ENCODE data around the gene PNKD.
"Not testable (repeated sequence)": the region's sequence is repeated elsewhere in the genome, so short reads cannot be mapped to it uniquely, and the experiment has no call there.

PNKD gene

DNA sequence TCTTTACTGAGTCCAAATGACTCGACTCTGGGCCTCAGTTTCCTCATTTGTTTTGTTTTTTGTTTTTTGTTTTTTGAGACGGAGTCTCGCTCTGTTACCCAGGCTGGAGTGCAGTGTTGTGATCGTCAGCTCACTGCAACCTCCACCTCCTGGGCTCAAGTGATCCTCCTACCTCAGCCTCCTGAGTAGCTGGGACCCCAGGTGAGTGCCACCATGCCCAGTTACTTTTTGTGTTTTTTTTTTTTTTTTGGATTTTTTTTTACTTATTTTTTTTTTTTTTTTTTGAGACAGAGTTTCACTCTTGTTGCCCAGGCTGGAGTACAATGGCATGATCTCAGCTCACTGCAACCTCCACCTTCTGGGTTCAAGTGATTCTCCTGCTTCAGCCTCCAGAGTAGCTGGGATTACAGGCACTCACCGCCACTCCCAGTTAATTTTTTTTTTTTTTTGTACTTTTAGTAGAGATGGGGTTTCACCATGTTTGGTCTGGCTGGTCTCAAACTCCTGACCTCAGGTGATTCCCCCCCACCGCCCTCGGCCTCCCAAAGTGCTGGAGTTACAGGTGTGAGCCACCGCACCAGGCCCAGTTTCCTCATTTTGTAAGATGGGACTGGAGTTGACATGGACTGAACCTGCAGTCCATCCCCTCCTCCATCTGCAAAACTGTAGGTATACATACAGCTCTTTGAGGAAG, 3.0 kb downstream of the PNKD start:
- not testable (repeated sequence) for DNase-seq (ENCODE audit: low read depth)

DNA sequence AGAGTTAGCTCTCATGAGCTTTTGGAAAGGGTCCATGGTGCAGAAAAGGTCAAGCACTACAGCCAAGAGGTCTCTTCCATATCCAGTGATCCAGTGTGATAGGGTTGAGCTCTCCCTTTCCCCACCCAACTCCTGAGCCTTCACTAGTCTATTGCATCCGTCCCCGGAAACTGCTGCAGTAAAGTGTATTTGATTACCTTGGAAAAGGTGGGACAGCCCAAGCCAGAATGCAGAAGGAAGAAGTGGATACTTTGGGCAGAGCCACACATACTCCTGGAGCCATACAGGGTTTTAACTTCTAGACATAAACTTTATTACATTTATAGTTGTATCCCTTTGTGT, 3.6 kb downstream of the PNKD start:
- no peak for DNase-seq (ENCODE audit: low read depth)

DNA sequence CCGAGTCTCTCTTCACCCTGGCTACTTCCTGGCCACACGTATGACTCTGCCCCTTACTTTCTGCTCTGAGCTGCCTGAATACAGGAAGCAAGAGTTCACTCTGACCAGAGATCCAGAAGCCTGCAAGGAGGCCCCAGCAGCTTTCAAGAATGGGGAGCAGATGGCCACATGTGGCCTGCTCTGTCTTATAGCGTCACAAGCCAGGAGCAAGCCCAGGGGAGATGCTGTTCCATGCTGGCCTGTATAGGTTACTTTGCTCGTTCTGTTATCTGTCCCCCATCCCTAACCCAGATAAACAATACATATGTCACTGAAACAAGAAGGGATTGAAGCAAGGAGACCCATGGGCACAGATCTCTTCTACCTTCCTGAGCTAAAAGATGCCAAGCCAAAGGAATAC, 4.3 kb downstream of the PNKD start:
- no peak for DNase-seq (ENCODE audit: low read depth)

DNA sequence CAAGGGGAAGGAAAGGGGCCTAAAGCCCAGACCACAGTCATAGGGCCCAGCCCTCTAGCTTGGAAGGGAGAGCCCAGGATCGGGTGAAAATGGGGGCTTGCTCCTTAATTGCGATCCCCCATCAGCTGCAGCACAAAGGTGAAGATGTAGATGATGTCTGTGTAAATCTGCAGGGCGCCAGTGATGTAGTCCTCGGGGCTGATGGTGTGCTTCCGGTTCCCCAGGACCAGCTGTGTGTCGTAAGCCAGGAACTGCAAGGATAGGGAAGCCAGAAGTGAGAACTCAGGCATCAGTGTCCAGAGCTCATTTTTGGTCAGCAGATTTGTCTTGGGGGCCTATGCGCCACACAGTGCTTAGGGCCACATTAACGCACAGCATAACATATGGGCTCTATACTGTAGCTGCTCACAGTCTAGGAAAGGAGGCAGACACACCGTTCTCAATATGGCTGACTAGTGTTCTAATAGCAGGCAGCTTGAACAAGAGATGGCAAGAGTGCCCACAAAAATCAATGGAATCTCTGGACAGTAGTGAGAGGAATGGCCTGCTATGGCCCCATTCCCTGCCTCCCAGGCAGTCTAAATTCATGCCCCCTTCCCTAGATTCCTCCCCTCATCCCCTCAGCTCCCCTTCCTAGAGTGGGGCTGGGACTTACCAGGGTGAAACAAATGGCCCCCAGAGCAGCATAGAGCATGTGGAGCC, 5.2 kb downstream of the PNKD start:
- no peak for DNase-seq (ENCODE audit: low read depth)

DNA sequence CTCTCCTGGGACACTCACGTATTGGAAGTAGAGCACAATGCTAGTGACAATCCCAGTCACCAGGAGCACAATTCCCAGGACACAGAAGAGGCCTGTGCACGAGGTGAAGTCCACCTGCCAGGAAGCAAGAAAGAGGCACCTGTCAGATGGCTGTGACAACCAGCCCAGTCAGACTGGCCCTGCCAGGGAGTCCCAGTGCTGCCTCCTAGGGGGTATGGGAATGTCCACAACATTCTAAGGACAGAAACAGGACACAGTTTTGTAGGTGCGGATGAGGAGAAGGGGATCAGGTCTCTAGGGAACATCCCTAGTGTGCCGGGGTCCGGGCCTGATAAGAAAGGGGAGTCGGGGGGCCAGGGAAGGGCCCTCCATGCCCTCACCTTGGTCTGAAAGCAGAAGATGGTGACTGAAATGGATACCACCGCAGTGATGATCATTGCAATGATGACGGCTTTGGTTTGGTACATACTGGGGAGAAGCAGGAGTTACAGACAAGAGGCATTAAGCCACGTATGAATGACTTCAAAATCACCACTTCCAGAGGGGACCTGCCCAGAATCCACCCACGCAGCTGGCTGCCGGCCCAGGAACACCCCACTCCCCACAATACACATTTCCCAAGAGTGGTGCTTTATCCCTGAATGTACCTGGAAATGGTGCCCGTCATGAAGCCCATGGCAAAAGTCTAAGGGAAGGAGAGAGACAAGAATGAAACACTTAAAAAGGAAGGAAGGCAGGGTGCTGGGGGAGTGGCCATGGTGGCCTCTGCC, 6.9 kb downstream of the PNKD start:
- no peak for DNase-seq (ENCODE audit: low read depth)

DNA sequence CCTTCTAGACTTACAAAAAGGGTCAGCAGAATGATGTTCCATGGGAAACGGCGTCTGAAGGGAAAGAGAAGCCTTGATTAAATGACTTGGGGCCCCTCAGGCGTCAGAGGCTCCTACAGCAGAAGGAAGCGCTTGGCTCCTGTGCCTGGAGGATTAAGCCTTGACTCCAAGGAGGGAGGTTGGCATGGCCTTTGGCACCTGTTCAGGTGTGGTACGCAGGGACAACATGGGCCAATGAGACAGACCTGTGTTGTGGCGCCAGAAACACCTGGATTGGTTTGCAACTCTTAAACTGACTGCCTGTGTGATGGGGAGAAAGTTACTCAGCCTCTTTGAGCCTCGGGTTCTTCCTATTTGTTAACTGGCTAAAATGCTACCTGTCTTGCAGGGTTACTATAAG, 7.6 kb downstream of the PNKD start:
- DNase-seq (ENCODE audit: low read depth) = no peak

DNA sequence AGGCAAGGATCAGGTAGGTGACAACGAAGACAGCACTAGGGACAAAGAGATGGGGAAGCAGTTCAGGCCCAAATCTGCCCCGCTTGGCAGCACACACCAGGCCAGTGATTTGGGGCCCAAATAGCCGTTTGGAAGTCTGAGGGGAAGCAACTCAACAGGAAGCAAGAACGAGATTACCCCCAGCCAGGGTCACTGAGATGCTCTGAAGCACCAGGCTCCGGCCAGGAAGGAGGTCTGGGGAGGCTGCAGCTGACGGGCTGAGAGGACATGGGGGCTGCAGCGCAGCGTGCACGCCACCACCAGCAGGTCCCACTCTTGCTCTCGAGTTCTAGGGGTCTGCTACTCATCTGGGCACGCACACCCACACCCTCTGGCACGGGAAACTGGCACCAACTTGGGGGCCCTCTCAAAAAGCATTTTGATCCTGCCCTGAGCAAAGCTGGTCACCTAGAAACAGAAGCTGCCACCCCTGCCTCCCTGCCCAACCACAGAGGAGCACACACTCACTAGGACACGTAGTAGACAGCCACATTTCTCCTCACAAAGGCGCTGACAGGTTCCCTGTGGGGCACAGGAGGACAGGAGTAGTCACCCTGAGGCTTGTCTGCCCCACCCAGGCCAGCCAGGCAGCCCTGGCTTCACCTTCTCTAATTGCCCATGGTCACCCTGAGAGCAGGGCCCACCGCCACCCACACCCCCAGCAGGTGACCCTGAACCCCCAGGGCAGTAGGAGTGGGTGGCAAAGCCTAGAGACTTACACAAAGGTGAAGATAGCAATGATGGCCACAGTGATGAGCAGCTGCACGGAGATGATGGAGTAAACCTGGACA, 8.4 kb downstream of the PNKD start:
- DNase-seq (ENCODE audit: low read depth) = no peak

DNA sequence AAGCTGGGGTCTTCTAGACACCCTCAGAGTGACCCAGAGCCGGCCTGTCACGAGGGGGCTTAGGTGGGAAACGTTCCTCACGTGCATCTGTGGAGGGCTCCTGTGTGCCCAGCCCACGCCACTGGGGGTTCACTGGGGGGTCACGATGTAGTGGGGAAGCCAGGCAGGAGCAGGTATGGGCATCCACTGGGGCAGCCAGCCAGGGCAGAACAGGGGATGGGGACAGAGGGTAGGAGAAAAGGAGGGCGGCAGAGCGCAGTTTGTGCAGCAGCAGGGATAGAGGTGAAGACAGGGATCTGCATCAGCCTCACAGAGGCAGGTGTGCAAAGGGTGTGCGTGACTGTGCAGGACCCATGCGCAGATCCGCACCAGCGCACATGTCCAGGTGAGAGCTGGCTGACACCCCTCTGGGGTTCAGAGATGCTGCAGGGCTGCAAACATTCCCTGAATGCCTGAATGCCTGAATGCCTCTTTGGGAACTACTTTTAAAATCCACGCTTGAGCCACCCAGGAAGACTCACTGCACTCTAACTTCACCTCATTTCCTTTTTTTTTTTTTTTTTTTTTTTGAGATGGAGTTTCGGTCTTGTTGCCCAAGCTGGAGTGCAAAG, 10.0 kb downstream of the PNKD start:
- DNase-seq (ENCODE audit: low read depth) = no peak

DNA sequence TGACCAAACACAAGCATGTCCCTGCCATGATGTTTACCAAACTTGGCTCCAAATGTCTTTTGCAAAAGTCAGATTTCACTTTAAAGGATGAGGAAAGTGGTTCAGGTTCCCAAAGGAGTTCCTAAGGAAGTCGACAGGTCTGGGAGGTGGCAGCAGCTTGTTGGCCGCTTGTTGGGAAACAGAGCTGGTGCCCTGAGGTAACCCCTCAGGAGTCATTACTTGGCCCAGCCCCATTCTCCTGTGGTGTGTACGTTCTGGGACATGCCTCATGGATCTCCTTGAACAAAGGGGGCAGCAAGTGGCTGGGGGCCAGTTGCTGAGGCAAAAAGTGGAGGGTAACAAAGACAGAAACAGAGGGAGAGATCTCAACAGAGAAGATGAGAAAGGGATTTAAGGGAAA, 11.1 kb downstream of the PNKD start:
- DNase-seq (ENCODE audit: low read depth) = no peak

DNA sequence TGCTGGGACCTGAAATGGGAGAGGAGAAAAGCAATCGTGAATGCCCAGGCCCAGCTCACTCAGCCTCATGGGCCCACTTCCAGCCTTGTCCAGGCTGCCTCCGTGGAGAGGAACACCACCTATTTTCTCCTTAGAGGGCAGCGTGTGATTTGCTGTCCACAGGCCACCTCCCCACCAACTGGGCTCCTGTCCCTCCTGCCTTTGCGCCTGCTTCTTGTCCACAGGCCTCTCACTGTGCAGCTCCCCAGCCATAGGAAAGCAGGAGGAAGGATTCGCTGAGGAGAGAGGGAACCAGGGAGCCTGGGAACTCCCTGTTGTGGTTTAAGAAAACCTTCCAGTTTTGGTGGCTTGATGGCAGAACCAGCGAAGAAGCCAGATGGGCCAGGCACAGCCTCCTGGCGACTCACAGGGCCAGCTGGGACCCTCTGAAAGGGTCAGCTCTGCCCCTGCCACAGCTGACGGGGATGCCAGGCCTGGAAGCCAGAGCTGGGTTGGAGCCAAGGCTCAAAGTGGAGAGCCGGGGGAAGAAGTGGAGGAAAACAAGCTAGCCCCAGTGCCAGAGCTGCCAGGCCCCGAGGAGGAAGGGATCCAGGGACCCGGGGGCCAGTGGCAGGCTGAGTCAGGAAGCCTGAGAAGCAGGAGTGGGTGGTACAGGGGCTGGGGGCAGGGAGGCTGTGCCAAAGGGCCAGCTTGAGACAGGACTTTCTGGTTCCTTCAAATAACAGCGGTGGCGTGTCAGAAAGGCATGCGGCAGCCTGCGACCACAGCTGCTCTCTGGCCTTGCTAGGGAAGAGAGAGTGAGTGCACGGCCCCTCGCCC, 12.1 kb downstream of the PNKD start:
- no peak for DNase-seq (ENCODE audit: low read depth)

DNA sequence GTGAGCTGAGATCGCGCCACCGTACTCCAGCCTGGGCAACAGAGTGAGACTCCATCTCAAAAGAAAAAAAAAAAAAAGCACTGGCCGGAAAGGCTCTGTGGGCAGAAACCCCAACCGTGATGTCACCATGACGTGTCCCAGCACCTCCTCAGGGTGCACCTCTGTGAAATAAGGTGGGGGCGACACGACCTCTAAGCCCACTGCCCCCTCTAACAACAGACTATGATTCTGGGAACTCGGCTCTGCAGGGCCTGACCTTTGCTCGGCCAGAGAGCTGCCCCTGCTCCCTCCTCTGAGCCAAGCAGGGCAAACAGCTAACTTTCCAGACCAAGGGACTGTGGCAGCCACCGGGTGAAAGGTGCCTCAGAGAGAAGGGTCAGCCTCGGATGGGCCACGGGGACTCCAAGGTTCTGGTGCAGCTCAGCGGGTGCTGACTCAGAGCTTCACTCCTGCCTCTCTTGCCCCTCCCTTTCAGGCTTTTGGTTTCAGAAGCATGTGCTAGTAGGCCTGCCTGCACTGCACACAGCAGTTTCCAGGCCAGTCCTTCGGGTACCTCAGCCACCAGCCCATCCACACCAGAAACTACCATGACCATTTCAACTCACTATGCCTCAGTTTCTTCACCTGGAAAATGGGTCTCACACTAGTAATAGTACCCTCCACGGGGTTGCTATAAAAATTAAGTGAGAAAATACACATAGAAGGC, 13.9 kb downstream of the PNKD start:
- DNase-seq (ENCODE audit: low read depth) = peak; percentile 40

DNA sequence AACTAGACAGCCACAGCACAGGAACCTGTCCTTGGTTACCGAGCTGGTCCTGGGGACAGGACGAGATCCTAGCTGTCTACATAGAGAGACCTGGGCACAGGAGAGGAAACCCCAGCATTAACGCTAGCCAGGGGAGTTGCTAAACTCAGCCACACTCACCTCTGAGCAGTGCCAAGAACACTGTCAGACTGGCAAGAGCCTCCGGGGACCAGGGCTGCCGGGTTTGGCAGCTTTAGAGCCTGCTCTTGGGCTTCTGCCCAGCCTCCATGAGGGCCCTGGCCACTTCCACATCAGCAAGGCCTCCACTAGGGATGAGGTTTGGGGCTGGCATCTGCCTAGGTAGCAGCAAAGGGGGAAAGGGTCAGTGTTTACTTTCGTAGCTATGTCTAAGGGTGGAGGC, 15.3 kb downstream of the PNKD start:
- DNase-seq (ENCODE audit: low read depth) = no peak

DNA sequence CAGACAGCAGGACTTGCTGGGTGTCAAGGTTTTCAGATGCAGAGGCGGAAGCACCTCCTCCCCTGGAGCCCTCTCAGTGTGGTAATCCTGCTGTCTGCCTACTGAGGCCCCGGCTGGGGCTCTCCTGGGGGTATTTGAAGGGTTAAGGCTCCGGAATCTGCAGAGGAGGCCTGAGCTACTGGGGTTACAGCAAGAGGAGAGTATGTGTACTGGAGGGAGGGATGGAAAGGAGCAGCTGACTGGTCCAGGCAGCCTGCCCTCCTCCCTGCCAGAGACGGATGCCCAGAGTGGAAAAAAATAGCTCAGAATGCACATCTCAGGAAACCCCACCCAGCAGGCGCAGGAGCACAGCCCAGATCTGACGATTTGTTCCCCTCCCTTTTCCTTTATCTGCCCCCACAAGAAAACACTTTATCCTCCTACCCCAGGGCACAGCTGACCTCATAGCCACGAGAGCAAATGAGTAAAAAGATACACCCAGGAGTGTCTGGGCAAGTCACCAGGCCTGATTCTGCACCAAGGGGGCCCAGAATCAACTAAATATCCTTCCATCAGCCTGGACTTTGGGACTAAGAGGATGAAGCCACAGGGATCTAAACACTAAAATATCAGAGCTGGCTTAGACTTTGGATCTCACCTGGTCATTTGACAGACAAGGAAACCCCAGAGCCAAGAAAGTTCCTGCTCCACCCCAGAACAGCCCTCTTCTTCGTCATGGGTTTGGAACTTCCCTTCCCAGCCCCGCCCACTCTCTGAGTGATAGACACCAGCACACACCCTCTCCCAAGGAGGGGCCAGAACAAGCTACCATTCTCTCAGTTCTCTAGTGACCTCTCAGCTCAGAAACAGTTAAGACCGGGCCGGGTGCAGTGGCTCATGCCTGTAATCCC, 16.5 kb downstream of the PNKD start:
- peak; percentile 65 for DNase-seq (ENCODE audit: low read depth)

DNA sequence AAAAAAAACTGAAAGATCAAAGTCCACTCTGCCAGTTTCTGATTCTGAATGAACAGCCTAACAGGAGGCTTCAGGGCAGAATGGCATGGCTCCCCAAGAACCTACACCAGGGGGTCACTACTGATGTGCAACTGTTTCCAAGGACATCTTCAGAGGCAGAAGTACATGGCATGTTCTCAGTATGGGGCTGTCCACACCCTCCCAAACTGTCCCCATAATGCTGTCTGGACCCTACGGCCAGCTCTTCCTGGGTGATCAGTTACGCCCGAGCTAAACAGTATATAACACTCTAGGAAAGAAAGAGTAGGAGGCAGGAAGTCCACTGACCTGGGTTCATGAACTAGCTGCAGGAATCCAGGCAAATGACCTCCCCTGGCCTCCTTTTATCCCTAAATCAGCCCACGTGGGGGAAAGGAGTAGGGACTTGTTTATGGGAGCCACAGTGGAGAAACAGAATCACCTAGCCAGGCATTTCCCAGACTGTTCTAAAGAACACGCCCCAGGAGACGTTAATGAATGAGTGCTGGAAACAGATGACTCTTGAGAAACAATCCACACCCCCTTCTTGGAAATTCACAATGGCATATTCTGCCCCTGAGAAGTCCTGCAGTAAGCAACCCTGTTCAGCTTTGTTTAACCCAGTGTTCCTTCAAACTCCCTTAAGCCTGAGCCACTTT, 19.5 kb downstream of the PNKD start:
- DNase-seq (ENCODE audit: low read depth) = no peak

DNA sequence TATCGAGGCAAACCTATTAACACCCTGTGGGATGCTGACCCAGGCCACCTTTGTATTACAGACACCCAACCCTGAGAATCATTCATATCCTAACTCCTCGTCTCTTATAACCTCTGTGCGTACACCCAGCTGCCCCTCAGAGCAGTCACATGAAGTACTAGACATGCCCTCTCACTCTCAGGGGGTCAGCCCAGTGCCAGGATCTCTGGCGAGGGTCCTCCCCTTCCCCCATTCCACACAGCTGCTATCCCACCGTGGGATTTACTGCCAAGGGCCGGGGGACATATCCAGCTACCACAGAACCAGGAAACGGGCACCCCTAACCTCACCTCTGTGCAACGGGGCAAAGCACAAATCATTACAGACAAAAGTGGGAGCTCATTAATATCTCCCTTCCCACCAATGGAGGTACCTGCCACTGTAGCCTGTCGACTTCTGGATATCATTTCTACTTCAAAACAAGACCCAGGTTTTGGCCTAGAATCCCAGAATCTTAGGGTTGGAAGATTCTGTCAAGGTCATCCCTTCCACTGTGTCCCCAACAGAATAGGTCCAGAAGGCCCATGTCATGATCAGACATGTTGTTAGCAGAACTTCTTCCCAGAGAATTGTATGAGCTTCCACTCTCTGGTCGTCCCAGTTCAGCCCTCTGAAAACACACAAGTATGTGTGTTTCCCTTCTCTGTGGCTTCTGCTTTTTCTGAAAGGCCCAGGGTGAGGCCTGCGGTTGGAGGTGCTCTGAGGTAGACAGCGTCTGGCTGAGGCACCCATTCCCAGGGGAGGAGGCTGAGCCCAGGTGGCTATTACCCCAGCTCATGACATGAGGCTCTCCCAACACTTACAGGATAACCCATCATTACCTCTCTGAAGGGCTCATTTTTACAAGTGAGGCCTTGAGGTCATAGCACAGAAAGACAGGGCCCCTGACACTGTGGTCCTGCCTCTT, 20.3 kb downstream of the PNKD start:
- DNase-seq (ENCODE audit: low read depth) = peak; percentile 32

DNA sequence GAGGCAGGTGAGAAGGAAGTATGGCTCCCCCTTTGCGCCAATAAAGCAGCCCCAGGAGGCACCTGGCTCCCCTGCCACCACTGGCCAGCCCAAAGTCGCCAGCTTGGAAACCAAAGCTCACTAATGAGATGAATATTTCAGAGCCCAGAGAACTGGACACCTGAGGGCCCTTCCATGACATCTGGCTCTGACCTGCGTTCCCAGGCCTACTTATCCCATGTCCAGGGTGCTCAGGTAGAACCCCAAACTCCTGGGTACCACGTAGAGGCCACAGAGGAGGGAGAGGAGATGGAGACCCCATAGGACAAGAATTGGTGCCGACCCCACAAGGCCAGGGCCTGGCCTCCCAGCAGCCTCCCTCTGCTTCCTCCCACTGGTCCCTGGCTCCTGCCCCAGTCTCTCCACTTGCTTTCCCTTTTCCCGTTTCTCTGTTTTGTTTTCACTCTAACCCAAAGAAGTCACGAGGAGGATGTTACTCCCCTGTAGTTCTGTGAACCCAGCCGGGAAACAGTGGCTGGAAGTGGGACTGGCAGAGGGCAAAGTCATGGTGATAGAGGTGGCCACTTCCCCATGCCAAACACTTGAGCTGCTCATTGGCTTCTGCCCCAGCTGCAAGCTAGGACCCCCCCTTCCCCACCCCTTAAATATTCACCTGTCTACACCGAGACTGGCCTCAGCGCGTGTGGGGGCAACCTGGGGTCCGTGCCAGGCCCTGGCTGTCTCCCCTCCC, 21.2 kb downstream of the PNKD start:
- DNase-seq (ENCODE audit: low read depth) = no peak

All from activated T-helper 1 cell treated with Interleukin-2 at 50 U/mL for 16 hours (primary cell).